ENCODE results near the gene SLC9A7.
A peak's percentile ranks its signal among the peaks of the same experiment; 100 is the strongest.

The SLC9A7 gene

GRCh38 chrX:46758956-46759644, at the start of gene SLC9A7:
Gene SLC9A7, minus strand, starts transcription at chrX:46759118. Its CDS starts 89 bp downstream, at chrX:46759029.
- H3K27ac ChIP-seq, result peak within 1 kb of the TSS; percentile 87
- TF ChIP-seq CTCF (conservative IDR thresholded peaks at IDR 0.05), result peak; percentile 85

GRCh38 chrX:46805270-46805669, 46.4 kb upstream of the SLC9A7 start:
- no peak for TF ChIP-seq CTCF (conservative IDR thresholded peaks at IDR 0.05)
- no peak overlapping the region for H3K27ac ChIP-seq

GRCh38 chrX:46803140-46803539, 44.2 kb upstream of the SLC9A7 start:
- peak; percentile 61 for TF ChIP-seq CTCF (conservative IDR thresholded peaks at IDR 0.05)
- H3K27ac ChIP-seq, result no peak overlapping the region

- H3K27ac ChIP-seq, result no peak overlapping the region; the same call in 1 of the 2 replicates
- TF ChIP-seq CTCF (conservative IDR thresholded peaks at IDR 0.05), result peak; percentile 87
Measured at GRCh38 chrX:46796574-46797191, 37.8 kb upstream of the SLC9A7 start.

GRCh38 chrX:46793386-46794143, 34.6 kb upstream of the SLC9A7 start:
- no peak for TF ChIP-seq CTCF (conservative IDR thresholded peaks at IDR 0.05)
- H3K27ac ChIP-seq, result peak overlapping the region; percentile 97

GRCh38 chrX:46792810-46793188, 33.9 kb upstream of the SLC9A7 start:
- TF ChIP-seq CTCF (conservative IDR thresholded peaks at IDR 0.05), result no peak
- H3K27ac ChIP-seq, result peak overlapping the region; percentile 97

Measured in VCaP (cell line).